HG03139 (cell line): ENCODE results near the gene C1QTNF9.
"Not testable (repeated sequence)": the region's sequence is repeated elsewhere in the genome, so short reads cannot be mapped to it uniquely, and the experiment has no call there.

Source experiments
- ATAC-seq: cut with Tn5 transposase; IDR thresholded peaks from one replicate; pipeline ENCODE4 v1.9.1; 2021; ENCODE audit not compliant: unreplicated experiment

C1QTNF9 gene

DNA sequence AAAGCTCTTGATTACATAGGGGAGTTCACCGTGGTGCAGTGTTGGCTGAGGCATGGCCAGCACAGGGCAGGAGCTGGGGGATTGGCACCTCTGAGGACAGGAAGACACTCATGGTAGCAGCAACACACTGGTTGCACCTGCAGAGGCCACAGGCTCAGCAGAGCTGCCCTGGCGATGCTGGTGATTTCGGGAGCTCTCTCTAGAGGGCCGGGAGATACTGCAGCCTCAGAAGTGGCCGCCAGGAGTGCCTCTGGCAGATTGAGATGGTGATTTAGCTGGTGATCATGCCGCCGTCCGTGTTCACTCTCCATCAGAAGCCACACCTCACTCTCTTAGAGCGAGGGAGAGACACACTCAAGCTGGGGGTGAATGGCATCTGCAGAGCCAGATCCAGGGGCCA, 49.9 kb downstream of the C1QTNF9 start:
- not testable (repeated sequence) for ATAC-seq

DNA sequence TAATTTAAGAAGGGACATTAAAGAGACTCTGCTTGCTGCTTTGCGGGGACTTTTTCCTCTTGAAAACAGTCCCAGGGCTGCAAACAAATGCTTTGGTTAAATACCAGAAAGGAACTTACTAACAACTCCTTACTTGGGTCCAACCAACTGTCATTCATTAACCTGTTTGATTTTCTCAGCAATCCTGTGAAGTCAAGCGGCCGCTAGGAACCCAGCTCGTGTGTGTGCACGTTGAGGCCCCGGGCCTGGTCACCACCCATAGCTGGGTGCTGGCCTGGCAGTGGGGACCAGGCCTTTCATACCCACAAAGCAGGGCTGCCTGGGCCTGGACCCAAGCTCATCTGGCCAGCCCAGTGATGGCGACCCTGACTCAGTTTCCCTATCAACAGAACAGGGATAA, 50.7 kb downstream of the C1QTNF9 start:
- no peak for ATAC-seq

DNA sequence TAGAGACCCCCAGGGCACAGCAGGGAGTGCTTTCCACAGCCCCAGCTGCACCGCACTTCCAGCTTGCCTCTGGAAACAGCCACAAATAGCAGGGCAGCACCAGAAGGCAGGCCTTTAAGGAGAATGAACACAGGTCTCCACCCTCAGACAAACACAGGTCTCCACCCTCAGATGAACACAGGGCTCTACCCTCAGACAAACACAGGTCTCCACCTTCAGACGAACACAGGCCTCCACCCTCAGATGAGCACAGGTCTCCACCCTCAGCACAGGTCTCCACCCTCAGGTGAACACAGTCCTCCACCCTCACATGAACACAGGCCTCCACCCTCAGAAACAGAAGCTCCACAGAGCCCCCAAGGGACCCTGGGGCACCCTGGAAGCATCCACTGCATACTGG, 51.7 kb downstream of the C1QTNF9 start:
- no peak for ATAC-seq

DNA sequence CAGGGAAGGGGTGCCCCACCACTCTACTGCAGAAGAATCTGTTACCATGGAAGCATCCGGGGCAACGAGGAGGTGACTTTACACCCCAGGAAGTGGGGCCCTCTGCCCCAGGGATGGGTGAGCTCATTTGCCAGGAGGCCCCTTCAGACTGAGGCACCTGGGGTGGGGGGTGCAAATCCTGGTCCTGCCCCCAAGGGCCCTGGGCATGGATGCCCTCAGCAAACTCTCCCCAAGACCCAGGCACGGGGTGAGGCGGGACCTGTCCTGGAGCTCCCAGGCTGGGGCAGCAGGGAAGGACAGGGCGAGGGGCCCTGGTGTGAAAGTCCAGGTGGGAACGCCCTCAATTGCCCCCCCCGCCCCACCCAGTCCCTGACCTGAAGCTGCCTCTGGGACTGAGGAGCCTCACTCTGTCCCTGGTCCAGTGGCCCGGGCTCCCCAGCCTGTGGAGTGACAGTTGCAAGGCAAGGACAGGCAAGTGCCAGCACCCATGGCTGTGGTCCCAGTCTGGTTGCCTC, 52.5 kb downstream of the C1QTNF9 start:
- no peak for ATAC-seq

DNA sequence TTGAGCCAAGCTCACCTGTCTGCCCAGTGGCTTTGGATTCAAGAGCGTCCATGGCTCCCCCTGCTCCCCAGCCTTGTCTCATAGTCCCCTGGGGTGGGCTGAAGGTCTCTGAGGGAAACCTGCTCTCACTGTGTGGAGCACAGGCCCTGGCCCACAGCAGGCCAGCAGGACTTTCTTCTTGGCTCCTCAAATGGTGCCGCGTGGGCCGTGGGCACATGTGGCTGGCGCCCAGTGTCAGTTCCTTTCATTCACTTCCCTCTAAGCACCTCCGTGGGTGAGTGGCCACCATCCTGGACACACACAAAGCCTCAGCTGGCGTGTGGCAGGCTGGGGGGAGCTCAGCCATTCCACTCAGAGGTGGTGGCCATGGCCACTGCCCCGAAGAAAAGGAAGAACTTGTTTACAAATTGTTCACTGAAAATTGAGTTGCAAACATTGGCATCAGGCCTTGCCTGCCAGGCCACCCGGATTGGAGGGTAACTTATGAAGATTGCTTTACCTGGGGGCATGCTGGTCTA, 53.1 kb downstream of the C1QTNF9 start:
- ATAC-seq: no peak

DNA sequence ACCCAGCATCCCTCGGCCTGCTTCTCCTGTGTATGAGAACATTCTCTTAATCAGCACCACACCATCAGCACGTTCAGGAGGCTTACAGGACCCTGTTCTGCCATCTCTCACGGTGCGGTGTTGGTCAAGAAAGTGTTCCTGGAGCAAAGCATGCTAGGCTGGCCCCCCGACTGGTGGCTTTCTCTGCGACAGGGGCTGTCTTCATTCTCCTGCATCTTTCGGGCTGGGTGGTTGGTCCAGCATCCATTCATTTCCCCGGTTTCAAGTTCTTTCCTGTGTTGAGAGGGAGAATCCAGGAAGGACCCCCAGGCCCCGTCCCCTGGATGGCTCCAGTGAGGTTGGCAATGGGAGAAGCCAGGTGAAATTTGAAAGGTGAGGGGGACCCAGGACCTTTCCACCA, 55.8 kb downstream of the C1QTNF9 start:
- no peak for ATAC-seq

DNA sequence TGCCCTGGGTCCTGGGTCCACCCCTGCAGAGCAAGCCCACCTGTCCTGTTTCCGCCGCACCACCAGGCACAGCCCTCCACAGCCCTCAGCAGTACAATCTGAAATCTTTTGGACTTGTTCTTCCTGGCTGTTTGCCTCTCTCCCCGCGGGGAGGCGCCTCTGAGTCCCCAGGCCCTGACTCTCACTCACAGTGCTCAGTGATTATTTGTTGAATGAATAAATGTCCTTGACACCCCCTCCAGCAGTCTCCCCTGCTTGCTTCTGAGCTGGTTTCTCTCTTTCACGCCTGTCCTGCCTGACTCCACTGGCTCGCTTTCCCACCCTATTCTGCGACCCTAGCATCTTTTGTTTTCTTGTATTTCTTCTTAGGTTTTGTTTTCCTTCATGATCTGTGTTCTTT, 56.9 kb downstream of the C1QTNF9 start:
- ATAC-seq: not testable (repeated sequence)

DNA sequence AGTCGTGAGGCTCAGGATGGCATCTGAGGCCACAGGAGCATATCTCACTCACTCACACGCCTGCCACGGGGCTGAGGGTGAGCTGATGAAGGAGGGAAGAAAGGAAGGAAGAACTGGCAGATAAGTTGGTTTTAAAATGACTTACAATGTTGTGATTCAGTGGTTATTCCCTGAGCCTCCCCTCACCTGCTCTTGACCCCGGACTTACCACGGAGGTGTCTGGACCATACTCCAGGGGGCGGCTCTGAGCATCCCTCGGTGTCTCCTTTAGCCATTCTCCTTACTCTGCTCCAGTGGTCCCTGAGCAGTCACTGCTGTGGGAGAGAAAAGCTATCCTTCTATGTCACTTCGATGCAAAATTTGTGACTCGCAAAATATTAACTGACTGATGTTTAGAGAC, 61.9 kb downstream of the C1QTNF9 start:
- ATAC-seq: not testable (repeated sequence)
